GM13976 (cell line): ENCODE data around the gene CLK3.

Experiments used
- DNase-seq: peaks from one replicate; pipeline ENCODE4 v3.0.0; 2012; ENCODE audit warnings: low spot score
- CTCF ChIP-seq: IDR thresholded peaks from 2 replicates; pipeline ENCODE4 v1.5.1; 2012; ENCODE audit warnings: borderline replicate concordance, mild to moderate bottlenecking; ENCODE audit not compliant: insufficient read depth; ENCODE audit errors: extremely low read depth, missing control alignments, control extremely low read depth
- in situ Hi-C: fragments of 300-500 bp; cut with MboI; formaldehyde crosslinking; loops from one replicate; pipeline ENCODE4 v1.12.0; 2022; ENCODE audit warnings: low sequenced_read_pairs, mixed read lengths, inconsistent platforms; ENCODE audit not compliant: unreplicated experiment

Gene CLK3

GRCh38 chr15:74615508-74616365 is at the start of gene CLK3:
Gene CLK3, plus strand, starts transcription at chr15:74615836. Its CDS starts 3,361 bp downstream, at chr15:74619197.
- peak; percentile 99 for DNase-seq
- in situ Hi-C loops, result no loop called here
- TF ChIP-seq CTCF, result no peak

GRCh38 chr15:74568594-74568993 is 47.0 kb upstream of the CLK3 start:
- no peak for TF ChIP-seq CTCF
- no peak for DNase-seq
- in situ Hi-C loops, result no loop called here

GRCh38 chr15:74569731-74570070 is 45.9 kb upstream of the CLK3 start:
- in situ Hi-C loops, result no loop called here
- DNase-seq, result no peak
- TF ChIP-seq CTCF, result no peak

GRCh38 chr15:74571191-74571590 is 44.4 kb upstream of the CLK3 start:
- no peak for TF ChIP-seq CTCF
- no peak for DNase-seq
- in situ Hi-C loops, result no loop called here

GRCh38 chr15:74573987-74574386 is 41.6 kb upstream of the CLK3 start:
- DNase-seq, result no peak
- in situ Hi-C loops, result no loop called here
- no peak for TF ChIP-seq CTCF

- in situ Hi-C loops, result no loop called here
- TF ChIP-seq CTCF, result no peak
- DNase-seq, result no peak
Measured at GRCh38 chr15:74578496-74578994, 37.1 kb upstream of the CLK3 start.
